NCI-H2029 treated with DMSO at 0.1 percent for 48 hours (cell line): ENCODE measurements around the gene SUSD6.

Experiments used
- DNase-seq: peaks from one replicate; lab custom pipeline; 2025; lab: John Stamatoyannopoulos, UW

SUSD6 gene

GRCh38 chr14:69763761-69764510 lies 152.5 kb downstream of the SUSD6 start:
- no peak for DNase-seq
